T1000 (cell line): ENCODE data around the gene TRIM28.

Source experiments
- DNase-seq: peaks from one replicate; lab custom pipeline; 2025; ENCODE audit warnings: mixed read lengths; lab: John Stamatoyannopoulos, UW

Gene TRIM28

DNA sequence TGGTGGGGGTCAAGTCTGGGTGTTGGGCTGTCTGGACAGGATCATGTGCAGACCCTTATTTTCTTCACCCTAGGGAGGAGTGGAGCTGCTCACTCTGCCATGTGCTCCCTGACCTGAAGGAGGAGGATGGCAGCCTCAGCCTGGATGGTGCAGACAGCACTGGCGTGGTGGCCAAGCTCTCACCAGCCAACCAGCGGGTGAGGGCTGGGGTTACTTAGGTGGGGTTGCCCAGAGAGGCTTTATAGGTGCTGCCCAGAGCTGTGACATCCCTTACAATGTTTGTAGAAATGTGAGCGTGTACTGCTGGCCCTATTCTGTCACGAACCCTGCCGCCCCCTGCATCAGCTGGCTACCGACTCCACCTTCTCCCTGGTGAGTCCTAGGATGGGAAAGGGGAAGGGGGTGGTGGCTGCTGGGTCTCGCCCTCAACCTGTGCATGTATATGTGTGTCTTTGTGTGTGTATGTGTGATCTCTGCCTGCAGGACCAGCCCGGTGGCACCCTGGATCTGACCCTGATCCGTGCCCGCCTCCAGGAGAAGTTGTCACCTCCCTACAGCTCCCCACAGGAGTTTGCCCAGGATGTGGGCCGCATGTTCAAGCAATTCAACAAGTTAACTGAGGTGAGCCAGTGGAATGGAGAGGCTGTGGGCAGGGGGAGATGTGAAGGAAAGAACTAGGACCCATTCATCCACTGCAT lies 5.9 kb downstream of the TRIM28 start:
- DNase-seq = no peak

DNA sequence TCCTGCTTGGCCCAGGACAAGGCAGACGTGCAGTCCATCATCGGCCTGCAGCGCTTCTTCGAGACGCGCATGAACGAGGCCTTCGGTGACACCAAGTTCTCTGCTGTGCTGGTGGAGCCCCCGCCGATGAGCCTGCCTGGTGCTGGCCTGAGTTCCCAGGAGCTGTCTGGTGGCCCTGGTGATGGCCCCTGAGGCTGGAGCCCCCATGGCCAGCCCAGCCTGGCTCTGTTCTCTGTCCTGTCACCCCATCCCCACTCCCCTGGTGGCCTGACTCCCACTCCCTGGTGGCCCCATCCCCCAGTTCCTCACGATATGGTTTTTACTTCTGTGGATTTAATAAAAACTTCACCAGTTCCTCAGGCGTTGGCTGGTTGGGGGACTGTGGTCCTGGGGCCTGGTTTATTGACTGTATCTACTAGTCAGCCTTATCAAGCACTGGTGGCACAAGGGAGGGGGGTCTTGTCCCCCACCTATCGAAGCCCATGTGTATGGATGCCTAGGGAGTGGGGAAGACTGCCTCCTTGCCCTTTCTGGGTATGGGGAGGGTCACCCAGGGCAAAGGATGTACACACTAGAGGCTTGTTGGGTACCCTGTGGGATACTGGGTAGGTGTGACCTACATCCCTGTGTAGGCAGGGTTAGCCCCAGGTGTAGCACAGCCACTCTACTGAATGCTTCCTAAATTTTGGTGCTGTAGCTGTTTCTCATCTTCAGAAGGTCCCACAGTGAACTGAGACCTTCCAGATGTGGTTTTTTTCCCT lies 6.7 kb downstream of the TRIM28 start:
- DNase-seq = no peak

DNA sequence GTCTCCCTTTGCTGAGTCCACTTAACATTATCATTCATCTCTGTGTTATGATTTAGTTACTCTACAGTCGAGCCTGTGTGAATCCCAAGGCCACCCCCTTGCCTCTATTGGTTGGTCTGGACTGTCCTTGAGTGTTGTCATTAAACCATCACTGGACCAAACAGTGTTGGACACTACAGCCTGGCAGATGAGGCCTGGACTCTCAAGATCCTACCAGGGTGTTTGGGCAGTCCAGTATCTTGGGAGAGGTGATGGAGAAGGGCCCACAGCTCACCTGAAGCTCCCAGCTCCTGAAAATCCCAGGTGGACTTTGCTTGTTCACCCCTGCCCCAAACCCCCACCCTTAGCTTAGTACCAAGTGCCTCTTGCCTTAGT lies 7.2 kb downstream of the TRIM28 start:
- no peak for DNase-seq

- no peak for DNase-seq
Measured at GRCh38 chr19:58551577-58552471, 8.0 kb downstream of the TRIM28 start.

GRCh38 chr19:58552655-58553054 lies 8.8 kb downstream of the TRIM28 start:
- no peak for DNase-seq

- no peak for DNase-seq
Measured at GRCh38 chr19:58553799-58554493, 10.1 kb downstream of the TRIM28 start.

DNA sequence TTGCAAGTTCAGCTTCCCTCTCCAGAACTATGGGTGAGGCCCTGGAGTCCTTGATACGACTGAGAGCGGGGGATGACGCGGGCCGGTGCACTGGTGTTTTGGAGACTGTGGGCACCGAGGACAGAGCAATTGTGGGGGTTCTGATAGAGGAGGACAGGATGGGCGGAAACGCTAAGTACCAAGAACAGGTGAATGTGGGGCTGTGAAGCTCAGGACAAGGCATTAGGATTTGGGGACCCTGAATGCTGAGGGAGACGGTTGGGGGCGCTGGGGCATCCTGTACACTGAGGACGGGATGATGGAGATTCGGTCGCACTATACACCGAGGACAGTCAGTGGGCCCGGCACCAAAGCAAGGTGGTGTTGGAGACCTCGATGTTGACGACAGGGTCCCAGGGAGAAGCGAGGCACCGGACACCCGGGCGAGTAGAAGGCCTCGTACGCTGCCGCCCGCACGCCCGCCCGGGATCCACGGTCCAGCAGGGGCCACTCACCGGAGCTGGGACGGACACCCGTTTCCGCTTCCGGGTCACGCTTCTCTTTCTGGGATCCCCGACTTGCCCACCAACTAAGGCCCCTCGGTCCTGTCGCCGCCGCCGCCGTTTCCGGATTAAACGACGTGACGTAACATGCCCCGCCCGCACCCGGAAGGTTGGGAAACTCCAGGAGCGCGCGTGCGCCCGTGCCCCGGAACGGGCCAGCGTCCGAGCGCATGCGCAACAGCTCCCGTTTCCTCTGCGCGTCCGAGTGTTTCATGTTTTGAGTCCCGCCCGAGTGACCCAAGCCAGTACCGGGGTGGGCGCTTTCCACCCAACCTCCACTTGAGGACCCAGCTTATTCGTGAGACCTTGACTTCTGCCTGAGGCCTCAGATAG lies 10.9 kb downstream of the TRIM28 start, which contains the start of gene CHMP2A:
CHMP2A (minus strand) TSS at position 612 of the 875 bp plus-strand sequence. CDS start 893 bp downstream, outside the sequence.
- DNase-seq = no peak

DNA sequence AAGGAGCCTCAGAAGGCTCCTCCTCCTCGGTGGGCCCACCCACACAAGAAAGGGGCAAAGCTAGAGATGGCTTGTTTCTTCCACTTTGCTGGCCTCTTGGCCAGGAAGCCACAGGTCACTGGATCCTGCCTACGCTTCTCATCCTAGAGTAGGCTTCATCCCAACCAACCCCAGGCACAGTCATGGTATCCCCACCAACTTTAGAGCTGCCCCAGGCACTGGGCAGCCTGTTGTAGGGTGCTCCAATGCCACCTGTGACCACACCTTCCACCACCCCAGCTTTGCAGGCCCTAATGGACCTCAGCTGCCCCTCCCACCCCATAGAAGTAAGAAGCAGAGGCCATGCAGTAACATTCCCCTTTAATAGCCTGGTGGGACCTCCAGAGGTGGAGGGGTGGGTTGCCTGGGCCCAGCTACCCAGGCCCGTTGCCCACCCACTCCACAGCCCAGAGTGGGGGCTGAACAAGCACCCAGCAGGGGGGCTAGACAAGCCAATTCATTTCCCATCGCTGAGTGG lies 11.6 kb downstream of the TRIM28 start:
- no peak for DNase-seq

- DNase-seq = no peak
Measured at GRCh38 chr19:58555920-58556621, 12.2 kb downstream of the TRIM28 start.

DNA sequence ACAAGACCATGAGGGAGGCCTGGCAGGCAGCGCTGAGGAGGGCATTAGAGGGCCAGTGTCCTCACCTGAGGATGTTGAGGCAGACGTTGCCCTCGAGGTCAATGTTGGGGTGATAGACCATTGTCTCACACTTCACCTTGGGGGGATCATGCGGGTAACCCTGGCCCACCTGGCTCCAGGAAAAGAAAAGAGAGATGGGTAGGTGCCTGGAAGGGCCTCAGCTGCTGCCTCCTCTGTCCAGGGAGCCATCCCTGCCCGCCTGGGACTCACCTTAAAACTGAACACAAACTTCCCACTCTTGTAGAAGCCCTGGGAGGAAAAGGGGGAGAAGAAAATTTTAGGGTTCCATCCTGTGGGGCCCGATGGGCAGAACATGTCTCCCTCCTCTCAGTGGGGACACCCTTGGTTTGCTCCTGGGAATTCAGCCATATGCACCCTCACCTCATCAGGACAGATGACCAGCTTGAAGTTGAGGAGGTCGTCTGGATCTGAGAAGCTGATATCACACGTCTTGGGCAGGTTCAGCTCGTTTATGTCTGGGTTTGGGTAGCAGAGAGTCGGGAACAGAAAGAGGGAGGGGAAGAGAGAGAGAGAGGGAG lies 12.9 kb downstream of the TRIM28 start:
- no peak for DNase-seq

GRCh38 chr19:58557221-58558065 lies 13.6 kb downstream of the TRIM28 start:
- no peak for DNase-seq

DNA sequence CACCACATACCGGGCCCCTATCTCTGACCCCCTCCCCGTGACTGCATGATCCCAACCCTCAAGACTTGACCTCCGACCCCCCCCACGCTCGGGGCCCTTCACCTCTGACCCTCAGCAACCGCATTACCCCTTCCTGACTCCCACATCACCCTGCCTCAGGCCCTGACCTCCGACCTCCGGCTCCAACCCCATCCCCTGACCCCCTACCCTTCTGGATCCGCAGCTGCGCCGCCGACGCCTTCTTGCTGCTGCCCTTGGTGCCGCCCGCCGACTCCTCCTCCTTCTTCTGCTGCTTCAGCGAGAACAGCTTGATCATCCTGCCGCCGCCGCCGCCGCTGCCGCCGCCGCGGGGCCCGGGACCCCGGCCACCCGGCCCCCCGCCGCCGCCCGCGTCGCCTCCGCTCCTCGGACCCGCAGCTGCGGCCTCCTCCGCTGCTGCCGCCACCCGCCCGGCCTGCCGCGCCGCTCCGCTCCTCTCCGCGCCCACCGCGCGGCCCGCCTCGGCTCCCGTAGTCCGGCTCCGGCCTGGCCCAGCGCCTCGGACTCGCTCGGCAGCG lies 14.3 kb downstream of the TRIM28 start, which contains the start of gene UBE2M:
UBE2M (minus strand) TSS at position 546 of the 557 bp plus-strand sequence; CDS start at position 316, 230 bp downstream.
- no peak for DNase-seq

DNA sequence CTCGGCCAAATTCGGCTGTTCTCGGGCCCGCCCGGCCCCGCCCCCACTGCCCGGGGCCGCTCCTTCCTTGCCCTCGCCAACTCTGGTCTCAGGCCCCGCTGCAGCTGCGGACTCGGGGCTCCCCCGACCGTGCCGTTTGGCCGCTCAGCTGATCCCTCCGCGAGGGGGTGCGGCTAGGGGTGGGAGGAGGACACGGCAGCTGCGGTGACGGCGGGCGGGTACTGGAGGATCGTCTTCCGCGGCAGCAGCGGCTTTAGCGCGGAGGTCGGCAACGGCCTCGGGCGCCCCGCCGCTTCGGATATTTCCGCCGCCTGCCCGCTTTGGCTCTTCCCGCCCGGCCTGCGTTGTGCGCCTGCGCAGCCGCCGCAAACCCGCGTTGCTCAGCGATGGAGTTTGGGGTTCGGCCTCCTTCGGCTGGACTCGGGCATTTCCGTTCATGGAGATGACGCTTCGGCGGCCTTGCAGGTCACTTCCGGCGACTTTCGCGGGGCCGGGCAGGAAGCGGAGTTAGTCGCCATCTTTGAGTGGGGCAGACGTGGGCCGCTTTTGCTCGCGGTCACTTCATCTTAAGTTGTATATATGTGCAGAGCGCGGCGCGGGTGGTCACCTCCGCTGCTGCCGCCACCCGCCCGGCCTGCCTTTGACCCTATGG lies 14.9 kb downstream of the TRIM28 start:
- no peak for DNase-seq

DNA sequence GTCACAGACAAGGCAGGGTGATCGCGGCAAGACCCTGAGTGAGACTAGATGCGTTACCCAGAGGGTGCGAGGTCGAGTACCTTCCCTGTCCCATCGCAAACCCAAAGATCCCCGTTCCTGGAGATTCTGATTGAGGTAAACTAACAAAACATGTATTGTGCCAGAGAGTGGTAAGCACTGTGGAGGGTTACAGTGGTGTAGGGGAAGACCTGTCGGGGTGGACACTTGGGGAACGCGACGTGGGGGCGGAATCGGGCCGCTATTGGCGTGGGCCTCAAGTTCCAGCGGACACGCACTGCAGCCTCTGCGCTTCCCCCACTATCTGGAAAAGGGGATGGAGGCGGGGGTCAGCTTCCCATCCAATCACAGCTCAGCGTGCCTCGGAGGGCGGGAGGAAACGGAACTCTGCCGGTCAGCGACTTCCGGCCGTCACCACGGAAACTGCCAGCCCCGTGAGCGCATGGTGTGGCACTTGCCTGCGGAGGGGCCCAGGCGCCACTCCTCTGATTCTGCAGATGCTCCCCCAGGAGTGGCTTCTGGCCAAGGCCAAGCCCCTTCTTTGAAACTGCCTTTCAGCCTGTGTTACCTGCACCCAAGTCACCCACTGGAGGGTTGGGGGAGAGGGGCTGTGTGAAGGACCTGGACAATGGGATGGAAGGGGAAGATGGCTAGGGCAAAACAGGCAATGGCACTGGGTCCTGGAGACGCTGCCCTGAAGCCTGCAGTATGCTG lies 15.6 kb downstream of the TRIM28 start:
- no peak for DNase-seq

DNA sequence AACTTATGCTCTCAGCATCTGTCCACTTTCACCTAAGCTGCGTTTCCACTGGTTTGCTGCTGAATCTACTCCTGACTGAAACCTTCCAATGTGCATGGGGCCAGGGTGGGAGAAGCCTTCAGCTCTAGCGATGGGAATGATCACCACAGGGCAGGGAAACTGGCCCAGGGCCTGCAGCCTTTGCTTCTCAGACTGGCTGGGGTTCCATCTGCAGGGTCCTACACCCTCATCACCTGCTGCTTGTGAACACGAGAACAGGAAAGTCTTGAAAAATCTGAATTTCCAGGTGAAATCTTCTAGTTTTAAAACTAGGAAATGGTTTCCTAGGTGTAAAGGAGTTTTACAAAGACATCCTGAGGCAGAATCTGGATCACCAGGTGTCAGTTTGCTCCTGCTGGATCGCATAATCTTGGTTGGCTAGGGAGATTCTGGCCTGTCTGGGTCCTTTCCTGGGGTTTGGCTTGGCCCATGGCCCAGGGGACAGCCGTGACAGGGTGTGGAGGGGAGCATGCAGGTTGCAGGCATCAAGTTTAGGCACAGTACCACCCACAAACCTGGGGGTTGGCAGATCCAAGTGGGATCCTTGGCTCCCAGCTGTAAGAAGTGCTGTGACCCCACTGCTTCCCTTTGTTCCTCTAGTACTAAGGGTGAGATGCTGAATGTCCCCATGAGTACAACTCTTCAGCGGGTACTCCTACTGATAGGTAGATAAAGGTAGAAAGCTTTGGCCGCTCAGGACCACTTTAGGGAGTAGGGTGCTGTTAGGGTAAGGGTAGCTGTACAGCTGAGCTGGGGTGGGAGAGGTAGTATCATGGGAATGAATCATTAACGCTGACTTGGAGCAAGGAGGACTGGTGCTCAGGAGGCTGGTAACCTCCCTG lies 16.4 kb downstream of the TRIM28 start:
- no peak for DNase-seq

- DNase-seq = no peak
Measured at GRCh38 chr19:58560921-58561320, 17.1 kb downstream of the TRIM28 start.
